Measurements from ENCODE around the gene GABARAP. TPM values are rescaled to one million over a fixed set of nuclear protein-coding genes. Genes with fewer than 3 reads are reported as not detected.

GABARAP gene
- polyA plus RNA-seq (ENCODE audit: insufficient read length), result 269 TPM

DNA sequence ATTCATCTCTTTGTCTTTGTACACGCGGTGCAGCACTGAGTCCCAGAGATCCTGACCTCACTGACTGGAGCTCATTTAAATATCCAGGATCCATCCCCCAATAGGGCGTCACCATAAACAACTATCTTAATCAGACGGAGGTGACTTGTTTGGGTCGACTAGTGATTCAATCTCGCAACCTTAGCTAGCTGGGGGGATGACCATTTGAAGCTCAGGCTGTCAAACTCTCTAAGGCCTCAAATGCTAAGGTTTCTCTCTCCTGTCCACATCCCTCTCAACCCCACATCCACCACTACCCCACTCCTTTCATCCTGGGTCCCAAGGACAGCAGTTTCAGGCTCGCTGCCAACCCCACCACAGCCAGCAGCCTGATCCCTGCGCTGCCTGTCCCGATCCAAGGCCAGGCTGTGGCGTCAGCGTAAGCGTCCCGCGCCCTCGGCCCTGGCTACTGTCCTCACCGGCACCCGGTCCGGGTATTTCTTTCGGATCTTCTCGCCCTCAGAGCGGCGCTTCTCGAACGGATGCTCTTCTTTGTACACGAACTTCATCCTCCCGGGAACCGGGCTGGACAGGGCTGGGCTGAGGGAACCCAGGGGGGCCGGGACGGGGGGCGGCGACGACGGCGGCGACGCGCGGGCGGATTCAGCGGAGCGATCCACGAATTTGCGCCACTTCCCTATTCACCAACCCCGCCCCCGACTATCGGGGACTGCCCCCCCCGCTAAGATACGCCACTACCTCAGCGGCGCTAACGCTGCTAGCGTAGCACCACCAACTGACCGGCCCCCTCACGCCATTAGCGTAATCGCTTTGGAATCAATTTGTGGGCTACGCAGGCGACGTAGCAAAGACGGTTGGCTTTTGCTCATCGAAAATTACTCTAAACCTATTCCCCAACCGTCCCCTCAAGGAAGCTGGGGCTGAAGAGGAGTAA is at the start of gene GABARAP:
GABARAP (minus strand) TSS at position 667 of the 934 bp plus-strand sequence; CDS start at position 548, 119 bp downstream.
- peak; percentile 98 for DNase-seq

DNA sequence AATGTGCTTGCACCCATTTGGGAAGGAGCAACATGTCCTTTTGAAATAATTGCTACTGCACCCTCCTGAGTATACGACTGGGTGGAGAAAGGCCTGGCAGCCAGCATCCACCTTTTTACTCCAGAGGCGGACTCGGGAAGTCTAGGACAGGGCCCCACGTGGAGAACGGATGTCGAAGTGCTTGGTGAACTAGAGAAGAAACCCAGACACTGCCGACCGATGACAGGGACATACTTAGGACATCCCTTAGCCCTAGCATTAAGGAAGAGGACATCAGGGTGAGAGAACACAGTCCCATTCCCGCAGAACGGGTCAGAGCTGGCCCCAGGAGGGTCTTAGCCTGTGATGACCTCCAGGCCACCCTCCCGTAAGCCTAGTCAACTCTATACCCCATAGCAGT is 48.4 kb upstream of the GABARAP start:
- no peak for DNase-seq

DNA sequence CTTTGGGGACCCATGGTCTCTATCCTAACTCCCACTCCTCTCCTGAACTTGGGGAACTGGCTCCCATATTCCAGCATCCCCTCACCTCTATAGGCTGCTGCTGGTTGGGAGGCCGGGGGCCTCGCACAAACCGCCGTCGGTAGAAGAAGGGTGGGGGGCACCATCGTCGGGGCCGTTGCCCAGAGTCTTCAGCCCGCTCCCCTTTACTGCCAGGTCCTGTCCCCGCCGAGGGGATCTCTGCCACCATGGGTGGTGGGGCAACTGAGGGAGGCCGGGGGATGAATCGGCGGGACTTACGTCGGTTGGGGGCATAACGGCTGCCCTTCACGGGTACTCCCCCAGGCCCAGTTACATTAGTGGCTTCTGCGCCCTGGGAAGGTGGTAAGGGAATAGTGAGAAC is 47.9 kb upstream of the GABARAP start:
- no peak for DNase-seq

DNA sequence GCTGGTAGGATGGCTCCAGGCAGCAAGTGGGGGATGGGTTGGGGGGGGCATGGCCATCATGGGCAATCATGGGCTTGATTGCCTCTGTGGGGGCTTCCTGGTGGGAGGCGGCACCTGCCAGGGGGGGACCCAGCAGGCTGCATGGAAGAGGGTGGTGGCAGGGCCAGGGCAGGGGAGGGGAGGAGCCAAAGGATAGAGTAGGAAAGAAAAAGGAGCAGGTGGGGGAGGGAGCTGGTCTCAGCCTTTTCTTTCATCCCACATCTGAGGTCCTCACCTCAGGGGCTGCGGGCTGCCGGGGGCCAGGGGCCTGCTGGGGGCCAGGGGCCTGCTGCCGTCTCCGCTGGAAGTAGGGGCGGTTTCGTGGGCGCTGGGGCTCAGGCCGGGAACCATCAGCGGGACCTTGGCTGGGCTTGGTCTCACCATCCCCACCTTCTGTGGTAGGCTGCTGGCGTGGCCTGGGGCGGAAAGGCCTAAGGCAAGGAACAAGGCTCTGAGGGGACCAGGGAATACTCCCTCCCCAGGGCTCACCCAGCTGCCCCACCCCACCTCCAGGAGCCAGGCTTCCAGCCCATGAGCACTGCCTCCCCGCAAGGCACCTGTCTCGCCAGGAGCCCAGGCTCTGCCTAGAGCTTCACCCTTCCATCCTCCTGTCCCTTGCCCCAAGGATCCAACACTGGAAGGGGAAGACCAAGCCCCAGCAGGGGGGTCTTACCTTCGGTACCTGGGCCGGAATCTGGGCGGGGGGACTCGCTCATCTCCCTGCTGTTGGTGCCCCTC is 47.2 kb upstream of the GABARAP start:
- DNase-seq, result no peak

DNA sequence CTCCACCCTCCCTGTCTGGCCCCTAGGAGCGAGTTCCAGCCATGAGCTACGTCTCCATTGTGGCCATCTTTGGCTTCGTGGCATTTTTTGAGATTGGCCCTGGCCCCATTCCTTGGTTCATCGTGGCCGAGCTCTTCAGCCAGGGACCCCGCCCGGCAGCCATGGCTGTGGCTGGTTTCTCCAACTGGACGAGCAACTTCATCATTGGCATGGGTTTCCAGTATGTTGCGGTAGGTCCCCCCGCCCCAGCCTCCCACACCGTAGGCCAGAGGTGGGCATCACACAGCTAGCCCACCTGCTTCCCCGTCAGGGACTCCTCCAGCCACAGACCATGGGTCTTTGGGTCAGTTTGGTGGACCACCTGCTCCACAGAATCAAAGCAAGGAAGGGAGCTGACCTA is 43.4 kb upstream of the GABARAP start:
- no peak for DNase-seq

- DNase-seq, result no peak
These were observed 42.7 kb upstream of the GABARAP start for GRCh38 chr17:7284911-7285310.

DNA sequence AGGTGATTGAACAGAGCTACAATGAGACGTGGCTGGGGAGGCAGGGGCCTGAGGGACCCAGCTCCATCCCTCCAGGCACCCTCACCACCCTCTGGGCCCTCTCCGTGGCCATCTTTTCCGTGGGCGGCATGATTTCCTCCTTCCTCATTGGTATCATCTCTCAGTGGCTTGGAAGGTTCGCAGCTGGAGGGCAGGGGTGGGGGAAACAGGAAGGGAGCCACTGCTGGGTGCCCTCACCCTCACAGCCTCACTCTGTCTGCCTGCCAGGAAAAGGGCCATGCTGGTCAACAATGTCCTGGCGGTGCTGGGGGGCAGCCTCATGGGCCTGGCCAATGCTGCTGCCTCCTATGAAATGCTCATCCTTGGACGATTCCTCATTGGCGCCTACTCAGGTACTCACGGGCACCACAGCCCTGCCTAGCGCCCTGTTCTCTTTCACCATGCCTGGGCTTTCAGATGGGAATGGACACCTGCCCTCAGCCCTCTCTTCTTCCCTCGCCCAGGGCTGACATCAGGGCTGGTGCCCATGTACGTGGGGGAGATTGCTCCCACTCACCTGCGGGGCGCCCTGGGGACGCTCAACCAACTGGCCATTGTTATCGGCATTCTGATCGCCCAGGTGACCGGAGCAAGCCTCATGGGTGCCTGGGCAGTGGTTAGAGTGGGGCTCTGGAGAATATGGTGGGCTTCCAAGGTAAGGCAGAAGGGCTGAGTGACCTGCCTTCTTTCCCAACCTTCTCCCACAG is 41.4 kb upstream of the GABARAP start:
- DNase-seq, result no peak

DNA sequence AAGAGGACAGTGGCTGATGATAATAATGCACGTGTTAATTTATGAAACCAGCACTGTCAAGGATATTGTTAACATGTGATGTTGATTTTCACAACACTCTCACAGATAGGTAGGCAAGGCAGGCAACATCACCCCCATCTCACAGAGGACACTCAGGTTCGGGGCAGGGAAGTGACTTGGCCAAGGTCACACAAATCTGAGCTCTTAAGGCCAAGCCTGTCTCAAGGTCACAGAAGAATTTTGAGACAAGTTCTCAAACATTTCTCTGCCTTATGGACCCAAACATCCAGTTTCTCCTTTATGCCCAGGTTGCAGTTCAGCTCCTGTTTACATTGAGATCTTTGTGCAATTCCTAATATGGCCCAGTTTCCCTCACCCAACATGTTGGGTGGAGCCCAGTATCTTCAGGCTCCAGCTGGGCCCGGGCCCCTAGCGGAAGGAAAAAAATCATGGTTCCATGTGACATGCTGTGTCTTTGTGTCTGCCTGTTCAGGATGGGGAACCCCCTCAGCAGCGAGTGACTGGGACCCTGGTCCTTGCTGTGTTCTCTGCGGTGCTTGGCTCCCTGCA is 40.6 kb upstream of the GABARAP start:
- no peak for DNase-seq

- DNase-seq, result peak; percentile 34
These were observed 39.9 kb upstream of the GABARAP start for GRCh38 chr17:7281953-7282751.

DNA sequence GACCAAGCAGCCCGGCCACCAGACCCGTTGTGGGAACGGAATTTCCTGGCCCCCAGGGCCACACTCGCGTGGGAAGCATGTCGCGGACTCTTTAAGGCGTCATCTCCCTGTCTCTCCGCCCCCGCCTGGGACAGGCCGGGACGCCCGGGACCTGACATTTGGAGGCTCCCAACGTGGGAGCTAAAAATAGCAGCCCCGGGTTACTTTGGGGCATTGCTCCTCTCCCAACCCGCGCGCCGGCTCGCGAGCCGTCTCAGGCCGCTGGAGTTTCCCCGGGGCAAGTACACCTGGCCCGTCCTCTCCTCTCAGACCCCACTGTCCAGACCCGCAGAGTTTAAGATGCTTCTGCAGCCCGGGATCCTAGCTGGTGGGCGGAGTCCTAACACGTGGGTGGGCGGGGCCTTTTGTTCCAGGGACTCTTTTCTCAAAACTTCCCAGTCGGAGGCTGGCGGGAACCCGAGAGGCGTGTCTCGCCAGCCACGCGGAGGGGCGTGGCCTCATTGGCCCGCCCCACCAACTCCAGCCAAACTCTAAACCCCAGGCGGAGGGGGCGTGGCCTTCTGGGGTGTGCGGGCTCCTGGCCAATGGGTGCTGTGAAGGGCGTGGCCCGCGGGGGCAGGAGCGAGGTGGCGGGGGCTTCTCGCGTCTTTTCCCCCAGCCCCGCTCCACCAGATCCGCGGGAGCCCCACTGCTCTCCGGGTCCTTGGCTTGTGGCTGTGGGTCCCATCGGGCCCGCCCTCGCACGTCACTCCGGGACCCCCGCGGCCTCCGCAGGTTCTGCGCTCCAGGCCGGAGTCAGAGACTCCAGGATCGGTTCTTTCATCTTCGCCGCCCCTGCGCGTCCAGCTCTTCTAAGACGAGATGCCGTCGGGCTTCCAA is 39.1 kb upstream of the GABARAP start, which contains the start of gene SLC2A4:
SLC2A4 (plus strand) TSS at position 645 of the 879 bp plus-strand sequence; CDS start at position 862, 217 bp downstream.
- peak; percentile 87 for DNase-seq

- DNase-seq, result peak; percentile 81
These were observed 38.3 kb upstream of the GABARAP start for GRCh38 chr17:7280519-7281073.

DNA sequence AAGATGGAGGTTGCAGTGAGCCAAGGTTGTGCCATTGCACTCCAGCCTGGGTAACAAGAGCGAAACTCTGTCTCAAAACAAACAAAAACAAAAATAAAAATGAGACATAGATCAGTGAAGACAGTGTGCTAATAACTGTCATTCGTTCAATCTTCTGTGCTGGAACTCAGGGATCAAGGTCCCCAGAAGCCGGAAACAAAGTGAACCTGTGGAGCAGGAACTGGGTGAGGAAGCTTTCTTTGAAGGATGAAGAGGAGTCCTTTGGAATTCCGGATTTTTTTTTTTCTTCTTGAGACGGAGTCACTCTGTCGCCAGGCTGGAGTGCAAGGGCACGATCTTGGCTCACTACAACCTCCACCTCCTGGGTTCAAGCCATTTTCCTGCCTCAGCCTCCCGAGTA is 37.2 kb upstream of the GABARAP start:
- DNase-seq, result no peak

DNA sequence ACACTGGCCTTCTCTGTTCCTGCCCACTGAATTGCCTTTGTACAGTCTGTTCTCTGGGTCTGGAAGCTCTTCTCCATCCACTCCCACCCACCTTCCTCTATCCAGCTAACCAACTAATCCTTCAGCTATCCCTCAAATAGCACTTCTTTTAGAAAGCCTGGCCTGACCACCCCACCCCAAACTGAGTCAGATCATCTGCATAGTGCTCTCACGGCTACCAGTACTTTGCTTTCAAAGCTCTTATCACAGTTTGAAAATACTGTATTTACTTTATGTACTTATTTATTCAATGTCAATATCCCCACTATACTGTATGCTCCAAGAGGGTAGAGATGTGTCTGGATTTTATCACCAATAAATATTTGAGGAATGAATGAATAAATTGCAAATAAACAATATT is 24.5 kb upstream of the GABARAP start:
- no peak for DNase-seq

GRCh38 chr17:7263801-7264078 is 21.5 kb upstream of the GABARAP start:
- no peak for DNase-seq

DNA sequence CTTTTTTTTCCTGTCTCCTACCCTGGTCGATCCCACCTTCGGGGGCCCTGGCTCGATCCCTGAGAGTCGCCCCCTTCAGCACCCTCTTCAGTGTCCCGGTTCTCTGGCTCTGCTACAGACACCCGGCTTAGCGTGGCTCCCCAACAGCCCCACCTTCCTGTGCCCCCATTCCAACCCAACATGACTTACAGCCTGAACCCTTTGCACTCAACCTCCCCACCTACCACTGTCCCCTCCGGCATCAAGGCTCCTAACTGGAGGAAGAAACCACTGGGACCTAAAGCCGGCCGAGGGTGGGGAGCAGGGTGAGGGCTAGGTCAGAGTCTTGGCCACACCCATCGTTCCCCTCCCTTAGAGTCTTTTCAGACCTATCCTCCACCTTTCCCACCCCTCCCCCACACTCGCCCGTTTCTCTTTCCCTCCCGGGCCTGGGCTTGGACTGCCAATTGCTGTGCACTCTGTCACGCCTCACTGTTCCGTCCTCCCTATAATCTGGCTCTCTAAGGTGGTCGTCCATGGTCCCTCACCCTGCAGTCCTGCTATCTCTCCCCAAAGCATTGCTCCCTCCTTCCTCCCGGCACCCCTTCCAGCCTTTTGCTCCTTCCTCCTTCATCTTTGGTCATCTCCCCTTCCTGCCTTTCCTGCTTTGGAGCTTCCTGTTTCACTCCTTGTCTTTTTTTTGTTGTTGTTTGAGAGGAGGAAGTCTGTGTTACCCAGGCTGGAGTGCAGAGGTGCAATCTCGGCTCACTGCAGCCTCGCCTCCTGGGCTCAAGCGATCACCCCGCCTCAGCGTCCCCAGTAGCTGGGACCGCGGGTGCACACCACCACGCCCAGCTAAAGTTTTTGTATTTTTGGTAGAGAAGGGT is 20.9 kb upstream of the GABARAP start:
- no peak for DNase-seq

DNA sequence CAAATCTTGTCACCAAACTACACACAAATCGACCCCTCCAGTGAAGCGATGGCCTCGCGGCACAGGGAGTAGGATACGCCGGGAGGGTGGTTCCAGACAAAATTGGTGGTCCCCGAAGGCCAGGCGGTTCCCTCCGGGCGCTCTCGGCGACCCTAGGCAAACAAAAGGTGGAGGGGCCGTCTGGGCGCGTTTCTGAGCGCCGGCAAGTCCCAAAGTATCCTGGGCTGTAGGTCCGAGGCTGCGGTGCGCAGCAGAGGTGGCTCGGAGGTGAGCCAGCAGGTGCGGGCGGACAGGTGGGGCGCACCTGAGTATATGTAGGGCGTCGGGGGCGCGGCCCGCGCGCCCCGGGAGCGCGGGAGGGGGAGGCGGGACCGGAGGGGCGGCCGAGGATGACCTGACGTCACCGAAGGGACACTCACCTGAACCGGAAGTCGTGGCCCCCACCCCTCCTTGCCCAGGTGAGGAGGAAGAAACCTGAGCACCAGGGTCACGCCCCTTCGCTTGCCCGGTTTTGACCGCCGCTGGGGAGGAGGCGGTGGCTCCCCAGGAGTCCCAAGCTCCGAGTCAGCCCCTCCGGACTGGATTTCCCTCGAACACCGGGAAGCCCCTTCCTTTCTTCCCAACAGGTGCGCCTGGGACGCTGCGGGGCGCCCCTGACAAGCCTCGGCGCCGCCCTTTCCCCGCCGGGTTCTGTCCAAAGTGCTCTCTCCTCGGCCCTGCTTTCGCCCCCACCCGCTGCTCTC is 20.1 kb upstream of the GABARAP start, which contains the start of gene CLDN7:
CLDN7 (minus strand) TSS at position 287 of the 743 bp plus-strand sequence. CDS start 435 bp downstream, outside the sequence.
- no peak for DNase-seq

- no peak for DNase-seq
These were observed 19.3 kb upstream of the GABARAP start for GRCh38 chr17:7261379-7262191.

Measured in hindlimb muscle (tissue), 1 donor.